ENCODE results near the gene CREB3L2. TPM values are rescaled to one million over a fixed set of nuclear protein-coding genes. Genes with fewer than 3 reads are reported as not detected.

The CREB3L2 gene
- total and polyA plus RNA-seq, 4 donors, result 13.0 to 25.7 (median 19.5) TPM

- DNase-seq (ENCODE audit: low read depth in 4 of 6, low spot score in 6 of 6), result no peak
- Histone ChIP-seq H3K4me1 (ENCODE audit: control insufficient read depth, insufficient read depth, low read length) (peaks cover 4% of the 10 kb centered on the region), H3K27ac (ENCODE audit: low read depth, low read length) (peak overlapping the region; percentile 62), H3K9me3 (ENCODE audit: control insufficient read depth, insufficient read depth, low read length) (no peaks in the 10 kb centered on the region), H3K27me3 (ENCODE audit: control insufficient read depth, insufficient read depth, low read length) (no peaks in the 10 kb centered on the region), H3K36me3 (ENCODE audit: control insufficient read depth, insufficient read depth, low read length) (no peaks in the 10 kb centered on the region), H3K4me3 (ENCODE audit: low read depth, low read length) (no peak overlapping the region)
- 73% methylated on average over 5 of the region's 5 CpGs for WGBS (ENCODE audit: insufficient coverage)
Measured at GRCh38 chr7:137992550-137993394, 9.1 kb downstream of the CREB3L2 start.

GRCh38 chr7:137992104-137992549 lies 9.8 kb downstream of the CREB3L2 start:
- Histone ChIP-seq H3K4me1 (ENCODE audit: control insufficient read depth, insufficient read depth, low read length) (peaks cover 4% of the 10 kb centered on the region), H3K27ac (ENCODE audit: low read depth, low read length) (peak overlapping the region; percentile 62), H3K36me3 (ENCODE audit: control insufficient read depth, insufficient read depth, low read length) (no peaks in the 10 kb centered on the region), H3K4me3 (ENCODE audit: low read depth, low read length) (no peak overlapping the region), H3K9me3 (ENCODE audit: control insufficient read depth, insufficient read depth, low read length) (no peaks in the 10 kb centered on the region), H3K27me3 (ENCODE audit: control insufficient read depth, insufficient read depth, low read length) (no peaks in the 10 kb centered on the region)
- 80% methylated on average over 4 of the region's 5 CpGs for WGBS (ENCODE audit: insufficient coverage)
- no peak for DNase-seq (ENCODE audit: low read depth in 4 of 6, low spot score in 6 of 6)

GRCh38 chr7:137990251-137990941 lies 11.5 kb downstream of the CREB3L2 start:
- Histone ChIP-seq H3K9me3 (ENCODE audit: control insufficient read depth, insufficient read depth, low read length) (no peaks in the 10 kb centered on the region), H3K27me3 (ENCODE audit: control insufficient read depth, insufficient read depth, low read length) (no peaks in the 10 kb centered on the region), H3K36me3 (ENCODE audit: control insufficient read depth, insufficient read depth, low read length) (no peaks in the 10 kb centered on the region), H3K27ac (ENCODE audit: low read depth, low read length) (peak overlapping the region; percentile 45), H3K4me1 (ENCODE audit: control insufficient read depth, insufficient read depth, low read length) (peaks cover 10% of the 10 kb centered on the region), H3K4me3 (ENCODE audit: low read depth, low read length) (no peak overlapping the region)
- DNase-seq (ENCODE audit: low read depth in 4 of 6, low spot score in 6 of 6), result peak in 1 of 6 donors; percentile 41
- WGBS (ENCODE audit: insufficient coverage), result 50% methylated on average over 1 of the region's 5 CpGs

GRCh38 chr7:137989590-137989989 lies 12.3 kb downstream of the CREB3L2 start:
- peak overlapping the region; percentile 45 for H3K27ac ChIP-seq (ENCODE audit: low read depth, low read length)
- 90% methylated on average over 4 of the region's 4 CpGs for WGBS (ENCODE audit: insufficient coverage)
- no peaks in the 10 kb centered on the region for H3K36me3 ChIP-seq (ENCODE audit: control insufficient read depth, insufficient read depth, low read length)
- H3K9me3 ChIP-seq (ENCODE audit: control insufficient read depth, insufficient read depth, low read length), result no peaks in the 10 kb centered on the region
- H3K4me1 ChIP-seq (ENCODE audit: control insufficient read depth, insufficient read depth, low read length), result peaks cover 13% of the 10 kb centered on the region
- H3K4me3 ChIP-seq (ENCODE audit: low read depth, low read length), result no peak overlapping the region
- DNase-seq (ENCODE audit: low read depth in 4 of 6, low spot score in 6 of 6), result no peak
- H3K27me3 ChIP-seq (ENCODE audit: control insufficient read depth, insufficient read depth, low read length), result no peaks in the 10 kb centered on the region

GRCh38 chr7:137989094-137989493 lies 12.8 kb downstream of the CREB3L2 start:
- H3K4me1 ChIP-seq (ENCODE audit: control insufficient read depth, insufficient read depth, low read length), result peaks cover 14% of the 10 kb centered on the region
- no peak for DNase-seq (ENCODE audit: low read depth in 4 of 6, low spot score in 6 of 6)

GRCh38 chr7:137987968-137988367 lies 13.9 kb downstream of the CREB3L2 start:
- Histone ChIP-seq H3K4me1 (ENCODE audit: control insufficient read depth, insufficient read depth, low read length) (peaks cover 25% of the 10 kb centered on the region), H3K9me3 (ENCODE audit: control insufficient read depth, insufficient read depth, low read length) (no peaks in the 10 kb centered on the region), H3K27ac (ENCODE audit: low read depth, low read length) (no peak overlapping the region), H3K27me3 (ENCODE audit: control insufficient read depth, insufficient read depth, low read length) (no peaks in the 10 kb centered on the region), H3K36me3 (ENCODE audit: control insufficient read depth, insufficient read depth, low read length) (no peaks in the 10 kb centered on the region), H3K4me3 (ENCODE audit: low read depth, low read length) (no peak overlapping the region)
- 88% methylated on average over 4 of the region's 4 CpGs for WGBS (ENCODE audit: insufficient coverage)
- DNase-seq (ENCODE audit: low read depth in 4 of 6, low spot score in 6 of 6), result no peak

More at GRCh38 chr7:137989094-137989493, 12.8 kb downstream of the CREB3L2 start:
- Histone ChIP-seq H3K27me3 (ENCODE audit: control insufficient read depth, insufficient read depth, low read length) (no peaks in the 10 kb centered on the region), H3K36me3 (ENCODE audit: control insufficient read depth, insufficient read depth, low read length) (no peaks in the 10 kb centered on the region), H3K27ac (ENCODE audit: low read depth, low read length) (peak overlapping the region; percentile 42), H3K9me3 (ENCODE audit: control insufficient read depth, insufficient read depth, low read length) (no peaks in the 10 kb centered on the region), H3K4me3 (ENCODE audit: low read depth, low read length) (no peak overlapping the region)
- WGBS (ENCODE audit: insufficient coverage), result 81% methylated on average over 4 of the region's 7 CpGs

- no peak overlapping the region for H3K27ac ChIP-seq (ENCODE audit: low read depth, low read length)
- 88% methylated on average over 3 of the region's 5 CpGs for WGBS (ENCODE audit: insufficient coverage)
- DNase-seq (ENCODE audit: low read depth in 4 of 6, low spot score in 6 of 6), result no peak
- H3K4me1 ChIP-seq (ENCODE audit: control insufficient read depth, insufficient read depth, low read length), result peaks cover 26% of the 10 kb centered on the region
- H3K27me3 ChIP-seq (ENCODE audit: control insufficient read depth, insufficient read depth, low read length), result no peaks in the 10 kb centered on the region
- H3K36me3 ChIP-seq (ENCODE audit: control insufficient read depth, insufficient read depth, low read length), result no peaks in the 10 kb centered on the region
- no peak overlapping the region for H3K4me3 ChIP-seq (ENCODE audit: low read depth, low read length)
- no peaks in the 10 kb centered on the region for H3K9me3 ChIP-seq (ENCODE audit: control insufficient read depth, insufficient read depth, low read length)
Measured at GRCh38 chr7:137987563-137987962, 14.3 kb downstream of the CREB3L2 start.

- Histone ChIP-seq H3K4me1 (ENCODE audit: control insufficient read depth, insufficient read depth, low read length) (peaks cover 26% of the 10 kb centered on the region), H3K27ac (ENCODE audit: low read depth, low read length) (peak overlapping the region; percentile 68), H3K9me3 (ENCODE audit: control insufficient read depth, insufficient read depth, low read length) (no peaks in the 10 kb centered on the region), H3K36me3 (ENCODE audit: control insufficient read depth, insufficient read depth, low read length) (no peaks in the 10 kb centered on the region), H3K27me3 (ENCODE audit: control insufficient read depth, insufficient read depth, low read length) (no peaks in the 10 kb centered on the region), H3K4me3 (ENCODE audit: low read depth, low read length) (no peak overlapping the region)
- DNase-seq (ENCODE audit: low read depth in 4 of 6, low spot score in 6 of 6), result peak in 1 of 6 donors; percentile 31
- no CpG with 5 or more reads among the region's 3 CpGs for WGBS (ENCODE audit: insufficient coverage)
Measured at GRCh38 chr7:137987018-137987349, 14.9 kb downstream of the CREB3L2 start.

- WGBS (ENCODE audit: insufficient coverage), result 69% methylated on average over 12 of the region's 14 CpGs
- Histone ChIP-seq H3K9me3 (ENCODE audit: control insufficient read depth, insufficient read depth, low read length) (no peaks in the 10 kb centered on the region), H3K4me3 (ENCODE audit: low read depth, low read length) (no peak overlapping the region), H3K27ac (ENCODE audit: low read depth, low read length) (peak overlapping the region; percentile 68), H3K27me3 (ENCODE audit: control insufficient read depth, insufficient read depth, low read length) (no peaks in the 10 kb centered on the region), H3K4me1 (ENCODE audit: control insufficient read depth, insufficient read depth, low read length) (peaks cover 26% of the 10 kb centered on the region), H3K36me3 (ENCODE audit: control insufficient read depth, insufficient read depth, low read length) (no peaks in the 10 kb centered on the region)
- DNase-seq (ENCODE audit: low read depth in 4 of 6, low spot score in 6 of 6), result peak in 2 of 6 donors; percentile 53 to 70
Measured at GRCh38 chr7:137986252-137987017, 15.5 kb downstream of the CREB3L2 start.

Data from spinal cord (tissue), 10 donors.